IMR-90 (cell line): ENCODE measurements around the gene RNF186. TPM values are rescaled to one million over a fixed set of nuclear protein-coding genes. Genes with fewer than 3 reads are reported as not detected.

ENCODE experiments used
- ATAC-seq: fragments of 200-7000 bp; cut with Tn5 transposase; 2 replicates; pipeline ENCODE4 v1.9.1; 2020; ENCODE audit warnings: low read depth, mild to moderate bottlenecking, moderate library complexity
- BruUV-seq: library from RNA; stranded (reverse); fragments of 400-500 nt; replicated peaks from 2 replicates; lab custom pipeline; 2021; lab: Mats Ljungman, UMichigan
- CTCF ChIA-PET: fragments of 300-600 bp; formaldehyde crosslinking; extraction: SDS; loops from one replicate; lab custom pipeline; 2021; ENCODE audit warnings: antibody characterized with exemption; lab: Yijun Ruan, JAX
- POLR2A ChIA-PET: fragments of 300-600 bp; sonication (Branson Sonifier 250); formaldehyde crosslinking; loops from one replicate; lab custom pipeline; 2022; ENCODE audit warnings: antibody characterized with exemption; ENCODE audit not compliant: unreplicated experiment; lab: Charles Lee
- DNase-seq: peaks from one replicate; pipeline ENCODE4 v3.0.0; 2013
- H2AFZ ChIP-seq: replicated peaks from 2 replicates; pipeline ENCODE3; 2013; ENCODE audit warnings: low read length, mild to moderate bottlenecking; ENCODE audit not compliant: poor library complexity
- H2AK5ac ChIP-seq: 2 replicates; pipeline ENCODE4 v1.6.1; 2013; ENCODE audit warnings: low read depth, low read length, inconsistent platforms
- H2AK9ac ChIP-seq: replicated peaks from 2 replicates; pipeline ENCODE3; 2013; ENCODE audit warnings: mild to moderate bottlenecking, low read depth, low read length, moderate library complexity; ENCODE audit not compliant: poor library complexity
- H2BK120ac ChIP-seq: 2 replicates; pipeline ENCODE4 v1.6.1; 2013; ENCODE audit warnings: low read depth, low read length, inconsistent platforms
- H2BK15ac ChIP-seq: 3 replicates; pipeline ENCODE4 v1.6.1; 2013; ENCODE audit warnings: low read depth, low read length, inconsistent platforms
- H2BK20ac ChIP-seq: 2 replicates; pipeline ENCODE4 v1.6.1; 2013; ENCODE audit warnings: low read depth, mild to moderate bottlenecking, inconsistent platforms, low read length, moderate library complexity
- H2BK5ac ChIP-seq: 2 replicates; pipeline ENCODE4 v1.6.1; 2013; ENCODE audit warnings: mild to moderate bottlenecking, low read depth, low read length, inconsistent platforms; ENCODE audit not compliant: poor library complexity, severe bottlenecking
- H3K14ac ChIP-seq: replicated peaks from 2 replicates; pipeline ENCODE4 v1.6.1; 2013; ENCODE audit warnings: low read depth, low read length, inconsistent platforms
- H3K18ac ChIP-seq: 2 replicates; pipeline ENCODE4 v1.6.1; 2013; ENCODE audit warnings: low read depth, low read length, control low read depth
- H3K23ac ChIP-seq: 2 replicates; pipeline ENCODE4 v1.6.1; 2013; ENCODE audit warnings: low read depth, low read length, inconsistent platforms
- H3K27ac ChIP-seq: 2 replicates; pipeline ENCODE4 v1.5.1; 2013; ENCODE audit warnings: mild to moderate bottlenecking, control low read depth, low read length; ENCODE audit not compliant: insufficient read depth
- H3K27me3 ChIP-seq: 2 replicates; pipeline ENCODE4 v1.6.1; 2013; ENCODE audit warnings: low read length; ENCODE audit not compliant: control insufficient read depth, insufficient read depth
- H3K36me3 ChIP-seq: 2 replicates; pipeline ENCODE4 v1.6.1; 2013; ENCODE audit warnings: low read length, mixed read lengths; ENCODE audit not compliant: control insufficient read depth, insufficient read depth
- H3K4ac ChIP-seq: 2 replicates; pipeline ENCODE4 v1.6.1; 2013; ENCODE audit warnings: low read depth, low read length, inconsistent platforms
- H3K4me1 ChIP-seq: 2 replicates; pipeline ENCODE4 v1.6.1; 2013; ENCODE audit warnings: low read length, mixed read lengths; ENCODE audit not compliant: control insufficient read depth, insufficient read depth
- H3K4me2 ChIP-seq: 2 replicates; pipeline ENCODE4 v1.6.1; 2013; ENCODE audit warnings: low read depth, mild to moderate bottlenecking, control low read depth, low read length, moderate library complexity
- H3K4me3 ChIP-seq: 2 replicates; pipeline ENCODE4 v1.5.1; 2013; ENCODE audit warnings: low read depth, mild to moderate bottlenecking, control low read depth, low read length, moderate library complexity; ENCODE audit not compliant: insufficient read depth
- H3K56ac ChIP-seq: 2 replicates; pipeline ENCODE4 v1.6.1; 2013; ENCODE audit warnings: low read length, inconsistent platforms; ENCODE audit not compliant: insufficient read depth; ENCODE audit errors: extremely low read depth
- H3K79me1 ChIP-seq, 2 experiments: 2 replicates each; pipeline ENCODE4 v1.6.1; 2013; ENCODE audit warnings: low read length in 2 of 2, inconsistent platforms in 1 of 2, low read depth in 1 of 2
- H3K9ac ChIP-seq: 2 replicates; pipeline ENCODE4 v1.6.1; 2013; ENCODE audit warnings: low read depth, low read length, control low read depth
- H3K9me1 ChIP-seq: 2 replicates; pipeline ENCODE4 v1.6.1; 2013; ENCODE audit warnings: low read length, inconsistent platforms; ENCODE audit not compliant: insufficient read depth
- H3K9me3 ChIP-seq: 2 replicates; pipeline ENCODE4 v1.6.1; 2013; ENCODE audit warnings: low read length; ENCODE audit not compliant: control insufficient read depth, insufficient read depth
- H4K20me1 ChIP-seq: 2 replicates; pipeline ENCODE4 v1.6.1; 2013; ENCODE audit warnings: low read length, inconsistent platforms; ENCODE audit not compliant: insufficient read depth
- H4K5ac ChIP-seq: 2 replicates; pipeline ENCODE4 v1.6.1; 2013; ENCODE audit warnings: mild to moderate bottlenecking, low read depth, low read length, control low read depth
- H4K8ac ChIP-seq, 2 experiments: 2 replicates each; pipeline ENCODE4 v1.6.1; 2013; ENCODE audit warnings: low read depth in 2 of 2, low read length in 2 of 2, control low read depth in 1 of 2, inconsistent platforms in 1 of 2
- H4K91ac ChIP-seq: 2 replicates; pipeline ENCODE4 v1.6.1; 2013; ENCODE audit warnings: low read depth, low read length, inconsistent platforms; ENCODE audit not compliant: insufficient read depth
- CEBPB ChIP-seq: IDR thresholded peaks from 2 replicates; pipeline ENCODE4 v1.6.1; 2012; ENCODE audit warnings: low read depth, low read length, improper control_type of control experiment
- CHD1 ChIP-seq: IDR thresholded peaks from 2 replicates; pipeline ENCODE4 v1.6.1; 2012; ENCODE audit warnings: low read depth, low read length, improper control_type of control experiment
- ELK1 ChIP-seq: fragments of 150-350 bp; IDR thresholded peaks from 2 replicates; pipeline ENCODE4 v1.6.1; 2016; ENCODE audit warnings: low read depth, mild to moderate bottlenecking, low read length, moderate library complexity, borderline replicate concordance
- FOS ChIP-seq: fragments of 150-350 bp; IDR thresholded peaks from 2 replicates; pipeline ENCODE4 v1.6.1; 2016; ENCODE audit warnings: low read depth, low read length
- MAFK ChIP-seq: IDR thresholded peaks from 2 replicates; pipeline ENCODE4 v1.6.1; 2012; ENCODE audit warnings: low read depth, low read length, improper control_type of control experiment
- MAZ ChIP-seq: IDR thresholded peaks from 2 replicates; pipeline ENCODE4 v1.6.1; 2012; ENCODE audit warnings: low read depth, mild to moderate bottlenecking, low read length, improper control_type of control experiment, moderate library complexity, borderline replicate concordance
- MXI1 ChIP-seq: IDR thresholded peaks from 2 replicates; pipeline ENCODE4 v1.6.1; 2012; ENCODE audit warnings: low read depth, mild to moderate bottlenecking, low read length, moderate library complexity, borderline replicate concordance
- POLR2A ChIP-seq: IDR thresholded peaks from 2 replicates; pipeline ENCODE4 v1.6.1; 2012; ENCODE audit warnings: mild to moderate bottlenecking, low read depth, low read length
- RAD21 ChIP-seq: IDR thresholded peaks from 2 replicates; pipeline ENCODE4 v1.6.1; 2012; ENCODE audit warnings: low read length, improper control_type of control experiment
- RCOR1 ChIP-seq: IDR thresholded peaks from 2 replicates; pipeline ENCODE4 v1.6.1; 2012; ENCODE audit warnings: mild to moderate bottlenecking, low read length, improper control_type of control experiment; ENCODE audit not compliant: insufficient replicate concordance
- RFX5 ChIP-seq: IDR thresholded peaks from 2 replicates; pipeline ENCODE4 v1.8.0; 2012; ENCODE audit warnings: low read depth, mild to moderate bottlenecking, low read length, moderate library complexity
- SMC3 ChIP-seq: fragments of 150-350 bp; IDR thresholded peaks from 2 replicates; pipeline ENCODE4 v1.6.1; 2016; ENCODE audit warnings: low read depth, mild to moderate bottlenecking, antibody characterized with exemption, low read length, moderate library complexity
- WGBS, 2 experiments: methylation state at CpG; one replicate each; pipeline versions ENCODE4 v1.1.5 to v1.1.7; 2013; ENCODE audit warnings: missing lambda C conversion rate in 2 of 2; ENCODE audit not compliant: insufficient read length in 1 of 2; ENCODE audit errors: extremely low coverage in 2 of 2; 5-methylcytosine and 5-hydroxymethylcytosine counted together
- dilution Hi-C: fragments of 300-500 bp; cut with HindIII; formaldehyde crosslinking; loops from one replicate; pipeline ENCODE4 v1.14.3; 2018; ENCODE audit warnings: low sequenced_read_pairs; ENCODE audit not compliant: unreplicated experiment
- in situ Hi-C: fragments of 300-500 bp; cut with MboI; formaldehyde crosslinking; loops from 3 replicates; pipeline ENCODE4 v1.14.3; 2019; ENCODE audit warnings: low sequenced_read_pairs, inconsistent platforms, mixed read lengths
- intact Hi-C: fragments of 100-400 bp; cut with micrococcal nuclease; formaldehyde crosslinking; loops from 2 replicates; pipeline ENCODE4 v1.10.0; 2022
- polyA plus RNA-seq, 3 experiments: library from polyadenylated mRNA; depleted of rRNA; stranded (reverse); fragments of >200 nt; gene quantifications; 2 replicates each; pipeline ENCODE4 v1.2.3, GENCODE V29; 2012; ENCODE audit warnings: low replicate concordance in 1 of 3
- total RNA-seq: library from RNA; depleted of rRNA; stranded (reverse); fragments of >200 nt; gene quantifications from 2 replicates; pipeline ENCODE4 v1.2.3, GENCODE V29; 2012
- TF ChIP-seq, protein P1 (sequence below): conservative IDR thresholded peaks from 2 replicates; pipeline ENCODE4 v1.5.1; 2012; ENCODE audit warnings: mild to moderate bottlenecking, low read depth, low read length, improper control_type of control experiment
- TF ChIP-seq, protein P2 (sequence below): fragments of 150-350 bp; IDR thresholded peaks from 2 replicates; pipeline ENCODE4 v1.6.1; 2017; ENCODE audit warnings: mild to moderate bottlenecking, antibody characterized with exemption, low read length, low read depth

RNF186 gene
- total and polyA plus RNA-seq, 2 of the 4 experiments (the other 2 are of a cell fraction) = not detected

DNA sequence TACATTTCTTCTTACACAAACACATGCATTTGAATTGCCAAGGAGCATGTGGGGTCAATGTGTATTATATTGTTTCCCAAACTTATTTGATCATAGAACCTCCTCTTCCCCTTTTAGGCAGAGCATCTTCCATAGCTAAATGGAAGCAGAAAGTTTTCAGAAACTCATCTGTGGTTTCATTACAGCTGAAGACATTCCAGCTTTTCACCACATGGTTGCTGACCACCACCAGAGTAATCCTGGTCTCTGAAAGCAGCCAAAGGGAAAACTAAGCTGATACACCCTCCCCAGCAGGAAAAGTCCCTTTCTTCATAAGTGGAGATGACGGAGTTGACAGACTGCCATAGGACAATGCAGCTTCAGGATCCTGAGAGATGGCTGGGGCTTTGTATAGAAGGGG lies 37.0 kb upstream of the RNF186 start:
- Histone ChIP-seq H4K8ac (no peak overlapping the region), H2AK9ac (no peak overlapping the region), H3K18ac (no peak overlapping the region), H2BK20ac (no peak overlapping the region), H3K4me2 (no peak overlapping the region), H3K9ac (no peak overlapping the region), H3K9me1 (no peaks in the 10 kb centered on the region), H2BK5ac (no peak overlapping the region), H4K5ac (no peak overlapping the region), H3K36me3 (no peaks in the 10 kb centered on the region), H3K9me3 (no peaks in the 10 kb centered on the region), H3K14ac (no peak overlapping the region), H4K20me1 (no peaks in the 10 kb centered on the region), H3K4me1 (no peaks in the 10 kb centered on the region), H4K91ac (no peak overlapping the region), H3K23ac (no peak overlapping the region), H3K56ac (0 out of 2 replicates have a peak overlapping the region, but pooled peaks have one; percentile 0), H2BK120ac (no peak overlapping the region), H3K4ac (no peak overlapping the region), H2AFZ (no peak overlapping the region), H3K27me3 (peaks cover 4% of the 10 kb centered on the region), H3K27ac (no peak overlapping the region), H3K4me3 (no peak overlapping the region), H2BK15ac (no peak overlapping the region), H2AK5ac (no peak overlapping the region), H3K79me1 (no peaks in the 10 kb centered on the region)
- intact Hi-C loops = no loop called here
- DNase-seq (no peak), ATAC-seq (no peak)
- no CpG with 5 or more reads among the region's 1 CpG for WGBS, 2 experiments
- in situ Hi-C loops = no loop called here
- TF ChIP-seq MXI1 = no peak
- TF ChIP-seq CEBPB = no peak
- no peak for TF ChIP-seq POLR2A
- no peak for TF ChIP-seq CHD1
- TF ChIP-seq FOS = no peak
- TF ChIP-seq RCOR1 = no peak
- no peak for TF ChIP-seq RAD21
- TF ChIP-seq, protein P1, sequence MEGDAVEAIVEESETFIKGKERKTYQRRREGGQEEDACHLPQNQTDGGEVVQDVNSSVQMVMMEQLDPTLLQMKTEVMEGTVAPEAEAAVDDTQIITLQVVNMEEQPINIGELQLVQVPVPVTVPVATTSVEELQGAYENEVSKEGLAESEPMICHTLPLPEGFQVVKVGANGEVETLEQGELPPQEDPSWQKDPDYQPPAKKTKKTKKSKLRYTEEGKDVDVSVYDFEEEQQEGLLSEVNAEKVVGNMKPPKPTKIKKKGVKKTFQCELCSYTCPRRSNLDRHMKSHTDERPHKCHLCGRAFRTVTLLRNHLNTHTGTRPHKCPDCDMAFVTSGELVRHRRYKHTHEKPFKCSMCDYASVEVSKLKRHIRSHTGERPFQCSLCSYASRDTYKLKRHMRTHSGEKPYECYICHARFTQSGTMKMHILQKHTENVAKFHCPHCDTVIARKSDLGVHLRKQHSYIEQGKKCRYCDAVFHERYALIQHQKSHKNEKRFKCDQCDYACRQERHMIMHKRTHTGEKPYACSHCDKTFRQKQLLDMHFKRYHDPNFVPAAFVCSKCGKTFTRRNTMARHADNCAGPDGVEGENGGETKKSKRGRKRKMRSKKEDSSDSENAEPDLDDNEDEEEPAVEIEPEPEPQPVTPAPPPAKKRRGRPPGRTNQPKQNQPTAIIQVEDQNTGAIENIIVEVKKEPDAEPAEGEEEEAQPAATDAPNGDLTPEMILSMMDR = no peak
- no peak for TF ChIP-seq RFX5
- no peak for TF ChIP-seq SMC3
- no peak for TF ChIP-seq ELK1
- TF ChIP-seq MAFK = no peak
- no peak for TF ChIP-seq MAZ
- TF ChIP-seq, protein P2, sequence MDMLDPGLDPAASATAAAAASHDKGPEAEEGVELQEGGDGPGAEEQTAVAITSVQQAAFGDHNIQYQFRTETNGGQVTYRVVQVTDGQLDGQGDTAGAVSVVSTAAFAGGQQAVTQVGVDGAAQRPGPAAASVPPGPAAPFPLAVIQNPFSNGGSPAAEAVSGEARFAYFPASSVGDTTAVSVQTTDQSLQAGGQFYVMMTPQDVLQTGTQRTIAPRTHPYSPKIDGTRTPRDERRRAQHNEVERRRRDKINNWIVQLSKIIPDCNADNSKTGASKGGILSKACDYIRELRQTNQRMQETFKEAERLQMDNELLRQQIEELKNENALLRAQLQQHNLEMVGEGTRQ = no peak
- CTCF ChIA-PET = interaction anchor here (0.6 to 0.7 kb wide), 2 partner anchors 32 to 383 kb away, joined by 3 to 8 read pairs; no protein-coding TSS in a partner anchor
- dilution Hi-C loops = no loop called here
- POLR2A ChIA-PET = no interaction called here
- BruUV-seq = no TSS peak
